Measurements from ENCODE around the gene MTFR2.

- TF ChIP-seq CTCF (IDR thresholded peaks at IDR 0.05) (no peak), POLR2A (IDR thresholded peaks at IDR 0.05) (no peak)
These were observed 44.5 kb upstream of the MTFR2 start for GRCh38 chr6:136294621-136295020.
